H1 (cell line): ENCODE data around the gene SVOPL. TPM values are rescaled to one million over a fixed set of nuclear protein-coding genes. Genes with fewer than 3 reads are reported as not detected.

Experiments used
- BACH1 ChIP-seq: IDR thresholded peaks from 2 replicates; pipeline ENCODE4 v1.6.1; 2012; ENCODE audit warnings: low read length, improper control_type of control experiment
- CHD2 ChIP-seq: IDR thresholded peaks from 2 replicates; pipeline ENCODE4 v1.6.1; 2012; ENCODE audit warnings: low read length, improper control_type of control experiment
- CTCF ChIP-seq, 3 experiments: IDR thresholded peaks; 1 replicate in 2 of 3; 2 replicates in 1 of 3; pipeline versions ENCODE4 v1.5.1 to v1.6.1; 2011; ENCODE audit warnings: low read length in 3 of 3, mild to moderate bottlenecking in 3 of 3, inconsistent platforms in 2 of 3, low read depth in 1 of 3, moderate library complexity in 1 of 3; ENCODE audit not compliant: insufficient read depth in 1 of 3; ENCODE audit errors: control extremely low read depth in 1 of 3
- HDAC2 ChIP-seq, 2 experiments: fragments of 300-600 bp in 1 of 2; sonication (generic) in 1 of 2; IDR thresholded peaks; 2 replicates each; pipeline ENCODE4 v1.6.1; 2011 to 2012; ENCODE audit warnings: low read depth in 2 of 2, low read length in 2 of 2, mild to moderate bottlenecking in 2 of 2, moderate library complexity in 2 of 2, borderline replicate concordance in 1 of 2, inconsistent platforms in 1 of 2
- POLR2AphosphoS5 ChIP-seq: IDR thresholded peaks from 2 replicates; pipeline ENCODE4 v1.6.1; 2011; ENCODE audit warnings: low read depth, low read length
- POU5F1 ChIP-seq: IDR thresholded peaks from 2 replicates; pipeline ENCODE4 v1.6.1; 2011; ENCODE audit warnings: low read depth, mild to moderate bottlenecking, low read length, moderate library complexity
- RXRA ChIP-seq: IDR thresholded peaks from 2 replicates; pipeline ENCODE4 v1.6.1; 2011; ENCODE audit warnings: low read depth, mild to moderate bottlenecking, low read length, moderate library complexity; ENCODE audit not compliant: insufficient read depth
- SIRT6 ChIP-seq: IDR thresholded peaks from one replicate; pipeline ENCODE4 v1.7.1; 2012; ENCODE audit warnings: low read length, inconsistent platforms
- TAF1 ChIP-seq: IDR thresholded peaks from 2 replicates; pipeline ENCODE4 v1.6.1; 2011; ENCODE audit warnings: mild to moderate bottlenecking, low read depth, low read length
- polyA plus RNA-seq, 7 experiments: library from polyadenylated mRNA; depleted of rRNA in 3 of 7; stranded (reverse) in 5 of 7; unstranded in 2 of 7; fragments of >200 nt in 5 of 7; fragments of 200-250 nt in 2 of 7; gene quantifications; 1 replicate in 5 of 7; 2 replicates in 1 of 7; 4 replicates in 1 of 7; pipeline versions ENCODE4 v1.2.1 to v1.2.3, GENCODE V29; 2011 to 2013; ENCODE audit warnings: missing spikeins in 2 of 7, mixed read lengths in 2 of 7
- total RNA-seq: library from RNA; stranded (reverse); fragmentation: NEBNext Ultra II Directional; extraction: Animal tissue kit (Norgen Biotek cat#: 25700); gene quantifications from 2 replicates; pipeline ENCODE4 v1.2.1, GENCODE V29; 2021

SVOPL gene
- total and polyA plus RNA-seq, 2 of the 8 experiments (the other 6 are each of a cell fraction or from before 2014, with no cell fraction given) = 1.1 to 1.4 TPM

- TF ChIP-seq HDAC2 (IDR thresholded peaks at IDR 0.05; ENCODE audit: borderline replicate concordance in 1 of 2, low read depth in 2 of 2, low read length in 2 of 2) = no peak
- no peak for TF ChIP-seq CHD2
- TF ChIP-seq POU5F1 = no peak
- TF ChIP-seq POLR2AphosphoS5 = no peak
- TF ChIP-seq CTCF (IDR thresholded peaks at IDR 0.05; ENCODE audit: control extremely low read depth in 1 of 3, insufficient read depth in 1 of 3, low read depth in 1 of 3, low read length in 3 of 3) = no peak
- TF ChIP-seq TAF1 = no peak
- TF ChIP-seq SIRT6 = no peak
- TF ChIP-seq BACH1 = no peak
- no peak for TF ChIP-seq RXRA
Measured at GRCh38 chr7:138607216-138608126, 93.7 kb downstream of the SVOPL start (continued).
